KMS-11 (cell line): ENCODE data around the gene SSC4D.

ENCODE experiments used
- H2AFZ ChIP-seq: fragments of 200-600 bp; sonication (generic); 2 replicates; pipeline ENCODE4 v1.6.1; 2016; ENCODE audit warnings: antibody characterized with exemption, mixed run types, low read depth
- H3K27ac ChIP-seq: fragments of 200-600 bp; sonication (generic); 2 replicates; pipeline ENCODE4 v1.6.1; 2016; ENCODE audit warnings: mild to moderate bottlenecking, mixed run types
- H3K27me3 ChIP-seq: fragments of 200-600 bp; sonication (generic); 2 replicates; pipeline ENCODE4 v1.6.1; 2017; ENCODE audit warnings: mild to moderate bottlenecking, low read depth, mixed run types, moderate library complexity; ENCODE audit not compliant: insufficient read depth
- H3K36me3 ChIP-seq: fragments of 200-600 bp; sonication (generic); 2 replicates; pipeline ENCODE4 v1.6.1; 2017; ENCODE audit warnings: mild to moderate bottlenecking, mixed run types; ENCODE audit not compliant: insufficient read depth
- H3K4me1 ChIP-seq: fragments of 200-600 bp; sonication (generic); 2 replicates; pipeline ENCODE4 v1.6.1; 2016; ENCODE audit warnings: mild to moderate bottlenecking, low read depth, mixed run types; ENCODE audit not compliant: poor library complexity, severe bottlenecking
- H3K4me2 ChIP-seq: fragments of 200-600 bp; sonication (generic); 2 replicates; pipeline ENCODE4 v1.7.0; 2016; ENCODE audit warnings: mild to moderate bottlenecking, mixed run types
- H3K4me3 ChIP-seq: fragments of 200-600 bp; sonication (generic); IDR thresholded peaks from 2 replicates; pipeline ENCODE4 v1.6.1; 2017; ENCODE audit warnings: low read depth, low read length, mixed read lengths; ENCODE audit not compliant: insufficient read depth
- H3K79me2 ChIP-seq: fragments of 200-600 bp; sonication (generic); 2 replicates; pipeline ENCODE4 v1.6.1; 2016; ENCODE audit warnings: low read depth, mixed run types; ENCODE audit not compliant: insufficient read depth
- H3K9ac ChIP-seq: fragments of 200-600 bp; sonication (generic); 2 replicates; pipeline ENCODE4 v1.6.1; 2016; ENCODE audit warnings: mild to moderate bottlenecking, mixed run types
- H4K20me1 ChIP-seq: fragments of 200-600 bp; sonication (generic); 2 replicates; pipeline ENCODE4 v1.6.1; 2016; ENCODE audit warnings: mild to moderate bottlenecking, mixed run types; ENCODE audit not compliant: insufficient read depth
- CTCF ChIP-seq: fragments of 200-600 bp; sonication (generic); conservative IDR thresholded peaks from 2 replicates; pipeline ENCODE4 v1.6.1; 2017; ENCODE audit warnings: low read depth, mild to moderate bottlenecking, antibody characterized with exemption, low read length, moderate library complexity, mixed read lengths

The SSC4D gene

DNA sequence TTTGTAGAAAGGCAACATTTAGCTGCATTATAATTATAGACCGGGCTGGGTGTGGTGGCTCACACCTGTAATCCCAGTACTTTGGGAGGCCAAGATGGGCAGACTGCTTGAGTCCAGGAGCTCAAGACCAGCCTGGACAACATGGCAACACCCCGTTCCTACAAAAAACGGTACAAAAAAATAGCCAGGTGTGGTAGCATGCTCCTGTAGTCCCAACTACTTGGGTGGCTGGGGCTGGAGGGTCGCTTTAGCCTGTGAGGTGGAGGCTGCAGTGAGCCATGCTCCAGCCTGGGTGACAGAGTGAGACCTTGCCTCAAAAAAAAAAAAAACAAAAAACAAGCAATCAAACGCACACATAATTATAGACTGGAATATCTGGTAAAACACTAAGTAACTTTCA lies 55.8 kb downstream of the SSC4D start:
- peaks cover 27% of the 10 kb centered on the region; the same call in 1 of the 2 replicates for H3K36me3 ChIP-seq
- peaks cover 99% of the 10 kb centered on the region for H3K79me2 ChIP-seq
- H3K9ac ChIP-seq, result no peak overlapping the region
- H2AFZ ChIP-seq, result no peak overlapping the region
- H3K27ac ChIP-seq, result no peak overlapping the region
- peak overlapping the region; percentile 7; the same call in 1 of the 2 replicates for H3K4me2 ChIP-seq
- peaks cover 80% of the 10 kb centered on the region for H4K20me1 ChIP-seq
- no peaks in the 10 kb centered on the region for H3K27me3 ChIP-seq
- no peak for TF ChIP-seq CTCF
- peaks cover 56% of the 10 kb centered on the region for H3K4me1 ChIP-seq
- no peak overlapping the region for H3K4me3 ChIP-seq

DNA sequence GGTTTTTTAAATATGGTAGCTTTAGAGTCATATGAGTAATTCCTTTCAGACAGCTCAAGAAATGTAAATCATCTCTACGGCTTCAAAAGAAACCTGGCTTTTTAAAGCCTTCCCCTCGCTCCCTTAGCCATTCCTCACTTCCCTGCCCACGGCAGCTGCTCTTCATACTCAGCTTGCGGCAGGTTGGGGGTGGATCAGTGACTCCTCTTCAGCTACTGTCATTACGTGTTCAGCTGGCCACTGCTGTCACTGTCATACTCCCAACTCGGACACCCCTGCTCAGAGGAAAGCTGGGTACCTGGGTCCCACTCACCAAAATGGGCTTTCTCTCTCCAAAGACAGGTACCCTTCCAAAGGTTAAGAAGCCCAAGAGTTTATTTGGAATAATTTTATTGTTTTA lies 57.3 kb downstream of the SSC4D start:
- no peak overlapping the region for H3K27ac ChIP-seq
- no peaks in the 10 kb centered on the region for H3K27me3 ChIP-seq
- peaks cover 85% of the 10 kb centered on the region for H4K20me1 ChIP-seq
- H2AFZ ChIP-seq, result no peak overlapping the region
- H3K4me1 ChIP-seq, result peaks cover 56% of the 10 kb centered on the region
- peaks cover 99% of the 10 kb centered on the region for H3K79me2 ChIP-seq
- H3K36me3 ChIP-seq, result peaks cover 30% of the 10 kb centered on the region; the same call in 1 of the 2 replicates
- TF ChIP-seq CTCF, result no peak
- no peak overlapping the region for H3K4me2 ChIP-seq
- no peak overlapping the region for H3K9ac ChIP-seq
- no peak overlapping the region for H3K4me3 ChIP-seq

GRCh38 chr7:76351372-76351771 lies 58.1 kb downstream of the SSC4D start:
- no peak overlapping the region for H2AFZ ChIP-seq
- no peak overlapping the region for H3K4me3 ChIP-seq
- peaks cover 36% of the 10 kb centered on the region; the same call in 1 of the 2 replicates for H3K36me3 ChIP-seq
- no peak overlapping the region for H3K27ac ChIP-seq
- no peak overlapping the region for H3K4me2 ChIP-seq
- peaks cover 85% of the 10 kb centered on the region for H4K20me1 ChIP-seq
- no peak for TF ChIP-seq CTCF
- H3K27me3 ChIP-seq, result no peaks in the 10 kb centered on the region
- peaks cover 99% of the 10 kb centered on the region for H3K79me2 ChIP-seq
- H3K4me1 ChIP-seq, result peaks cover 50% of the 10 kb centered on the region
- H3K9ac ChIP-seq, result no peak overlapping the region

DNA sequence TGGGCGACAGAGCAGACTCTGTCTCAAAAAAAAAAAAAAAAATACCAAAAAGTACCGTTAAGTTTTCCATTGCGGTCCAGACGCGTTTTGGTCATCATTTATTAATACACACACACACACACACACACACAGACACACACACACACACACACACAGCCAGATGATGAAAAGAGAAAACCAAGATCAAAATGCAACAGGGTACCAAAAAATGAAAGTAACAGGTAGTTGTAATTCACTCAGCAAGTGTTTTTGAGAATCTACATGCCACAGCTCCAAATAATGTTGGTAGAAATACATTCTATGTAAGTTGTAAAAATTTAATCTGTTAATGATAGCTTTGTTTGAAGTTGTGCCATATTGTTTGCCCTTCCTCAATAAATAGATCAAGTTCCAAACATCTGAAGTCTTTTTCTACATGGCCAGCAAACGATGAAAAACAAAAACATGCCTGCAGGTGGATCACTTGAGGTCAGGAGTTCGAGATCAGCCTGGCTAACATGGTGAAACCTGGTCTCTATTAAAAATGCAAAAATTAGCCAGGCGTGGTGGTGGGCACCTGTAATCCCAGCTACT lies 60.1 kb downstream of the SSC4D start:
- Histone ChIP-seq H3K4me3 (no peak overlapping the region), H3K9ac (no peak overlapping the region), H3K4me2 (no peak overlapping the region), H3K27ac (no peak overlapping the region), H3K79me2 (peaks cover 98% of the 10 kb centered on the region), H3K36me3 (peaks cover 25% of the 10 kb centered on the region; the same call in 1 of the 2 replicates), H3K27me3 (no peaks in the 10 kb centered on the region), H4K20me1 (peaks cover 69% of the 10 kb centered on the region), H3K4me1 (peaks cover 36% of the 10 kb centered on the region), H2AFZ (no peak overlapping the region)
- TF ChIP-seq CTCF, result no peak
